ENCODE data around the gene SYT17. TPM values are rescaled to one million over a fixed set of nuclear protein-coding genes. Genes with fewer than 3 reads are reported as not detected.

SYT17 gene
- total and polyA plus RNA-seq, 10 of the 15 experiments (the other 5 are each of a cell fraction or from before 2014, with no cell fraction given), result 3.7 to 12.3 (median 5.0) TPM

DNA sequence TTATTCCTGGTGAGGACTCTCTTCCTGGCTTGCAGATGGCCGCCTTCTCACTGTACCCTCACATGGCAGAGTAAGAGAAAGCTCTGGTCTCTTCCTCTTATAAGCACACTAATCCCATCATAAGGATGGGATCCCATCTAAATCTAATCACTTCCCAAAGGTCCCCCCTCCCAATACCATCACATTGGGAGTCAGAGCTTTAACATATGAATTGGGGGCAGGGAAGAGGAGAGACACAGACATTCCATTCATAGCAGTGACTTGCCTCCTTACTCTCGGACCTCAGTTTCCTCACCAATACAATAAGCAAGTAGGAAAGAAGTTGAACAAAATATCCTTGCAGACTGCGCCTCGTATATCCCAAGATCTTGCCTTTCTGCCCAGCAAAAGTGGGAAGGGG lies 119.2 kb downstream of the SYT17 start:
- Histone ChIP-seq H4K20me1 (ENCODE audit: control insufficient read depth, insufficient read depth) (no peaks in the 10 kb centered on the region), H3K79me2 (ENCODE audit: control insufficient read depth, insufficient read depth, low read length) (no peaks in the 10 kb centered on the region), H3K4me3 (no peak overlapping the region), H3K27ac (ENCODE audit: control insufficient read depth, insufficient read depth) (no peak overlapping the region), H3K4me1 (ENCODE audit: control insufficient read depth, insufficient read depth, low read length) (no peaks in the 10 kb centered on the region), H3K4me2 (ENCODE audit: control insufficient read depth, insufficient read depth) (no peak overlapping the region), H3K27me3 (replicated peaks in 1 of 2; ENCODE audit: control insufficient read depth in 2 of 2, insufficient read depth in 2 of 2, low read length in 1 of 2) (no peaks in the 10 kb centered on the region; a peak in 1 of 4 replicates), H3K36me3 (ENCODE audit: control insufficient read depth in 2 of 2, insufficient read depth in 2 of 2, low read length in 1 of 2) (no peaks in the 10 kb centered on the region), H2AFZ (ENCODE audit: control insufficient read depth, low read depth, low read length) (no peak overlapping the region), H3K9me3 (replicated peaks; ENCODE audit: control insufficient read depth, insufficient read depth, low read length) (no peaks in the 10 kb centered on the region), H3K9ac (ENCODE audit: control insufficient read depth, insufficient read depth, low read length) (no peak overlapping the region)
- no TSS peak for BruUV-seq (replicated peaks)
- intact Hi-C loops (cut with micrococcal nuclease; ENCODE audit: unreplicated experiment), result no loop called here
- TF ChIP-seq SREBF1 (IDR thresholded peaks at IDR 0.05; ENCODE audit: low read length) (no peak), SREBF2 (IDR thresholded peaks at IDR 0.05; ENCODE audit: low read length) (no peak), TARDBP (IDR thresholded peaks at IDR 0.05; ENCODE audit: borderline replicate concordance) (no peak), CEBPZ (IDR thresholded peaks at IDR 0.05; ENCODE audit: low read depth, low read length) (no peak), RCOR1 (conservative IDR thresholded peaks at IDR 0.05; ENCODE audit: low read depth, low read length) (no peak), BRCA1 (IDR thresholded peaks at IDR 0.05; ENCODE audit: low read depth, low read length) (no peak), RFX5 (IDR thresholded peaks at IDR 0.05; ENCODE audit: low read depth, low read length) (no peak), STAT3 (IDR thresholded peaks at IDR 0.05; ENCODE audit: low read depth, low read length) (no peak), RAD21 (IDR thresholded peaks at IDR 0.05; ENCODE audit: insufficient read depth, low read depth, low read length) (no peak), DPF2 (IDR thresholded peaks at IDR 0.05) (no peak), CHD1 (IDR thresholded peaks at IDR 0.05; ENCODE audit: low read depth, low read length) (no peak), NFYB (IDR thresholded peaks at IDR 0.05; ENCODE audit: insufficient read depth, low read depth, low read length) (no peak), IRF4 (IDR thresholded peaks at IDR 0.05; ENCODE audit: low read depth, low read length) (no peak), MEF2B (IDR thresholded peaks at IDR 0.05; ENCODE audit: partially characterized antibody, poor library complexity, severe bottlenecking) (no peak), RB1 (IDR thresholded peaks at IDR 0.05; ENCODE audit: borderline replicate concordance) (no peak), CEBPB (IDR thresholded peaks at IDR 0.05; ENCODE audit: borderline replicate concordance in 1 of 2, low read depth in 2 of 2, low read length in 2 of 2) (no peak), SIX5 (IDR thresholded peaks at IDR 0.05; ENCODE audit: low read depth, low read length, severe bottlenecking) (no peak), BCL11A (IDR thresholded peaks at IDR 0.05; ENCODE audit: low read depth, low read length) (no peak)
- TF ChIP-seq, protein P1, sequence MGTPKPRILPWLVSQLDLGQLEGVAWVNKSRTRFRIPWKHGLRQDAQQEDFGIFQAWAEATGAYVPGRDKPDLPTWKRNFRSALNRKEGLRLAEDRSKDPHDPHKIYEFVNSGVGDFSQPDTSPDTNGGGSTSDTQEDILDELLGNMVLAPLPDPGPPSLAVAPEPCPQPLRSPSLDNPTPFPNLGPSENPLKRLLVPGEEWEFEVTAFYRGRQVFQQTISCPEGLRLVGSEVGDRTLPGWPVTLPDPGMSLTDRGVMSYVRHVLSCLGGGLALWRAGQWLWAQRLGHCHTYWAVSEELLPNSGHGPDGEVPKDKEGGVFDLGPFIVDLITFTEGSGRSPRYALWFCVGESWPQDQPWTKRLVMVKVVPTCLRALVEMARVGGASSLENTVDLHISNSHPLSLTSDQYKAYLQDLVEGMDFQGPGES (IDR thresholded peaks at IDR 0.05), result no peak
- POLR2A ChIA-PET, result interaction anchor here (0.6 to 0.7 kb wide), 3 partner anchors 50 to 268 kb away, joined by 6 to 7 read pairs (median 6); no protein-coding TSS in a partner anchor
- CTCF ChIA-PET, result no interaction called here
- SMC1A ChIA-PET (ENCODE audit: uncharacterized antibody, unreplicated experiment), result interaction anchor here (0.5 to 1.0 kb wide), 3 partner anchors 38 to 75 kb away, joined by 3 to 5 read pairs (median 3); no protein-coding TSS in a partner anchor
- RAD21 ChIA-PET (ENCODE audit: unreplicated experiment), result interaction anchor here (0.6 kb wide), 1 partner anchor 11 kb away, joined by 3 read pairs; no protein-coding TSS in a partner anchor
- 46% methylated on average over 4 of the region's 4 CpGs for WGBS (ENCODE audit: insufficient coverage, insufficient replicate concordance, low lambda C conversion rate, missing lambda C conversion rate)
- DNase-seq (ENCODE audit: low read depth, low spot score) (no peak), ATAC-seq (no peak), FAIRE-seq (no peak)
- in situ Hi-C loops (cut with MboI), result no loop called here

Measured in GM12878 (cell line).